SW480 (cell line): ENCODE measurements around the gene AKT2.

Source experiments
- DNase-seq: peaks from one replicate; pipeline ENCODE4 v3.0.0-alpha.2; 2016; ENCODE audit warnings: low spot score

The AKT2 gene

DNA sequence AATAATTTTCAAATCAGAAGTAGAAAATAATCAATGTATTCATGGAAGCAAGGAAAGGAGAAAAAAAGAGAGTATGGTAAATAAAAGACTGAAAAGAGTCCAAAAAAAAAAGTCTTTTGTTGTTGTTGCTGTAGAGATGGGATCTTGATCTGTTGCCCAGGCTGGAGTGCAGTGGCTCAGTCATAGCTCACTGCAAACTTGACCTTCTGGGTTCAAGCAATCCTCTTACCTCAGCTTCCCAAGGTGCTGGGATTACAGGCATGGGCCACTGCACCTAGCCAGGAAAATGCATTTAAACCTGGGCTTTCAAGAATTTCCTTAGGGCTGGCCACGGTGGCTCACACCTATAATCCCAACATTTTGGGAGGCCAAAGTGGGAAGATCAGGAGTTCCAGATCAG, 100.9 kb downstream of the AKT2 start:
- no peak for DNase-seq
